B cell (primary cell): ENCODE results near the gene CDKAL1. TPM values are rescaled to one million over a fixed set of nuclear protein-coding genes. Genes with fewer than 3 reads are reported as not detected.

ENCODE experiments used
- ATAC-seq: fragments of 200-7000 bp; cut with Tn5 transposase; one replicate; pipeline ENCODE4 v1.10.0; 2021; ENCODE audit warnings: low read depth, mild to moderate bottlenecking, moderate number of reproducible peaks, moderate library complexity
- CTCF ChIA-PET: fragments of 350-600 bp; sonication (Branson Sonifier 250); formaldehyde crosslinking; loops from one replicate; lab custom pipeline; 2021; ENCODE audit warnings: antibody characterized with exemption, inconsistent platforms; lab: Charles Lee
- POLR2A ChIA-PET: fragments of 350-600 bp; sonication (Branson Sonifier 250); formaldehyde crosslinking; loops from one replicate; lab custom pipeline; 2021; ENCODE audit warnings: antibody characterized with exemption; lab: Charles Lee
- DNase-seq: peaks from one replicate; pipeline ENCODE4 v3.0.0; 2013
- H2AFZ ChIP-seq: 2 replicates; pipeline ENCODE4 v1.6.1; 2012; ENCODE audit warnings: mild to moderate bottlenecking, low read depth, low read length; ENCODE audit not compliant: insufficient read depth, poor library complexity, severe bottlenecking
- H3K27ac ChIP-seq, 2 donors: 1 replicate in 1 of 2; 2 replicates in 1 of 2; pipeline ENCODE4 v1.5.1; 2012 to 2013; ENCODE audit warnings: low read length in 2 of 2, mild to moderate bottlenecking in 2 of 2, moderate library complexity in 1 of 2
- H3K27me3 ChIP-seq, 4 experiments: fragments of 200-600 bp in 1 of 4; sonication (generic) in 1 of 4; replicated peaks in 1 of 4; 1 replicate in 2 of 4; 2 replicates in 2 of 4; pipeline versions ENCODE4 v1.6.1 to v1.7.0; 2013 to 2016; ENCODE audit warnings: low read length in 3 of 4, mild to moderate bottlenecking in 2 of 4, mixed read lengths in 1 of 4, moderate library complexity in 1 of 4; ENCODE audit not compliant: insufficient read depth in 4 of 4, control insufficient read depth in 3 of 4; ENCODE audit errors: control extremely low read depth in 1 of 4
- H3K36me3 ChIP-seq, 2 experiments: replicated peaks in 1 of 2; 1 replicate in 1 of 2; 2 replicates in 1 of 2; pipeline versions ENCODE4 v1.6.1 to v1.7.1; 2013; ENCODE audit warnings: low read length in 1 of 2; ENCODE audit not compliant: insufficient read depth in 2 of 2, control insufficient read depth in 1 of 2; ENCODE audit errors: control extremely low read depth in 1 of 2, extremely low read depth in 1 of 2
- H3K4me1 ChIP-seq, 2 donors: fragments of 200-600 bp in 1 of 2; sonication (generic) in 1 of 2; 1 replicate in 1 of 2; 2 replicates in 1 of 2; pipeline versions ENCODE4 v1.5.1 to v1.6.1; 2013 to 2017; ENCODE audit warnings: low read length in 2 of 2; ENCODE audit not compliant: control insufficient read depth in 2 of 2, insufficient read depth in 2 of 2
- H3K4me2 ChIP-seq: replicated peaks from 2 replicates; pipeline ENCODE3; 2012; ENCODE audit warnings: mild to moderate bottlenecking, low read depth, low read length; ENCODE audit not compliant: poor library complexity, severe bottlenecking
- H3K4me3 ChIP-seq, 5 experiments: fragments of 200-600 bp in 1 of 5; sonication (generic) in 1 of 5; 1 replicate in 3 of 5; 2 replicates in 2 of 5; pipeline versions ENCODE4 v1.5.1 to v1.7.0; 2011 to 2016; ENCODE audit warnings: low read length in 4 of 5, mild to moderate bottlenecking in 4 of 5, low read depth in 2 of 5, control low read depth in 1 of 5, moderate library complexity in 1 of 5; ENCODE audit not compliant: insufficient read depth in 1 of 5; ENCODE audit errors: control extremely low read depth in 1 of 5, extremely low read depth in 1 of 5
- H3K79me2 ChIP-seq: fragments of 200-600 bp; sonication (generic); one replicate; pipeline ENCODE4 v1.6.0; 2016; ENCODE audit warnings: low read length; ENCODE audit not compliant: control insufficient read depth, insufficient read depth
- H3K9ac ChIP-seq: fragments of 200-600 bp; sonication (generic); 2 replicates; pipeline ENCODE4 v1.6.1; 2017; ENCODE audit warnings: mild to moderate bottlenecking, low read length, moderate library complexity
- H3K9me3 ChIP-seq, 3 donors: one replicate each; pipeline versions ENCODE4 v1.6.1 to v1.7.1; 2013; ENCODE audit warnings: low read length in 2 of 3; ENCODE audit not compliant: control insufficient read depth in 2 of 3, insufficient read depth in 1 of 3; ENCODE audit errors: control extremely low read depth in 1 of 3
- H4K20me1 ChIP-seq: 2 replicates; pipeline ENCODE4 v1.6.0; 2012; ENCODE audit warnings: mild to moderate bottlenecking, low read length; ENCODE audit not compliant: insufficient read depth, control insufficient read depth, poor library complexity, severe bottlenecking
- H3K27ac Mint-ChIP-seq: one replicate; pipeline ENCODE4 v1.8.0; 2021; ENCODE audit warnings: mixed read lengths
- H3K27me3 Mint-ChIP-seq: one replicate; pipeline ENCODE4 v1.8.0; 2021; ENCODE audit warnings: mixed read lengths
- H3K4me1 Mint-ChIP-seq: one replicate; pipeline ENCODE4 v1.8.0; 2021; ENCODE audit warnings: mixed read lengths
- H3K4me3 Mint-ChIP-seq: one replicate; pipeline ENCODE4 v1.8.0; 2021; ENCODE audit warnings: mixed read lengths
- H3K9me3 Mint-ChIP-seq: one replicate; pipeline ENCODE4 v1.8.0; 2022; ENCODE audit warnings: mixed read lengths; ENCODE audit not compliant: insufficient read depth
- EZH2 ChIP-seq: IDR thresholded peaks from 2 replicates; pipeline ENCODE4 v1.6.1; 2012; ENCODE audit warnings: borderline replicate concordance, low read depth, mild to moderate bottlenecking, moderate library complexity, low read length; ENCODE audit not compliant: insufficient read depth, poor library complexity, severe bottlenecking
- WGBS: methylation state at CpG from one replicate; pipeline ENCODE4 v1.1.5; 2013; ENCODE audit warnings: missing lambda C conversion rate; ENCODE audit not compliant: insufficient coverage; 5-methylcytosine and 5-hydroxymethylcytosine counted together
- intact Hi-C: fragments of 100-400 bp; cut with micrococcal nuclease; formaldehyde crosslinking; loops from one replicate; pipeline ENCODE4 v1.10.0; 2022
- polyA plus RNA-seq: library from polyadenylated mRNA; depleted of rRNA; stranded (reverse); fragments of >200 nt; gene quantifications from 2 replicates; pipeline ENCODE4 v1.2.3, GENCODE V29; 2012
- total RNA-seq, 2 donors: library from RNA; stranded (reverse); fragments of 120-200 nt in 1 of 2; gene quantifications; 1 replicate in 1 of 2; 2 replicates in 1 of 2; pipeline versions ENCODE4 v1.2.3 to v1.2.4, GENCODE V29; 2013 to 2022
- TF ChIP-seq, protein P1 (sequence below): fragments of 200-600 bp; IDR thresholded peaks from one replicate; pipeline ENCODE4 v1.8.0; 2022; ENCODE audit warnings: antibody characterized with exemption, mild to moderate bottlenecking

CDKAL1 gene
- total and polyA plus RNA-seq, 2 donors (not counting 1 experiment from before 2014, with no cell fraction given): 6.1 to 33.3 TPM

DNA sequence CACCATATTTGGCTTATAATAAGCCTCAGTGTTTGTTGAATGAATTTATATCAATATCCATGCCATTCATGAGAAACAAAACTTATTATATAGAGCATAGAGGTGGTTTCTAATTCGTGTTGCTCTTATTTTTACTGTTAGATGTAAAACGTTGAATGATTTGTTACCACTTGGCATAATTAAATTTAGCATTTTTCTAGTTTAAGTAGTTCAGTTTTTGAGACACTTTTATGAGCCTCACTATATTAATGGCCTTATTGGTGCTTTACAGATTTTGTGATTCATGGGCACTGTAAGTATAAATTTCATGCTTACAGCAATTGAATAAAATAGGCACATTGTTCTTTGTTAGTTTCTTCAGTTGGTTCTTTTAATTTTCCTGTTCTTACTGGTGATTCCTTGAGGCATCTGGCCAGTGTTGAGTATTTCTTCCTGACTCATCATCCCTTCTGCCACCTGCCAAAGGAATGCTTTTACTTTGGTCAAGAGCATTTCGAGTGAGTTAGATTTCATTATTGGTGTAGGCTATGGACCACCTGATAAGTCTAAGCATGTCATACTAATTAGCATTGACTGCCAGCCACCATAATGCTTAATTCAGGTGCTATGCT, 34.8 kb downstream of the CDKAL1 start:
- Histone ChIP-seq H3K36me3 (peaks cover 0 to 3% of the 10 kb centered on the region in 2 experiments), H3K27me3 (no peaks in the 10 kb centered on the region), H3K4me3 (no peak overlapping the region), H3K9ac (no peak overlapping the region), H3K4me2 (no peak overlapping the region), H3K4me1 (peaks cover 4 to 5% of the 10 kb centered on the region in 2 donors), H3K9me3 (peaks cover 0 to 7% (median 0%) of the 10 kb centered on the region in 3 donors), H3K27ac (no peak overlapping the region), H3K79me2 (peaks cover 12% of the 10 kb centered on the region), H4K20me1 (peaks cover 15% of the 10 kb centered on the region), H2AFZ (no peak overlapping the region)
- peaks cover 3% of the 10 kb centered on the region for H3K4me1 Mint-ChIP-seq
- DNase-seq (no peak), ATAC-seq (no peak)
- H3K27me3 Mint-ChIP-seq: no peaks in the 10 kb centered on the region
- POLR2A ChIA-PET: no interaction called here
- WGBS: no CpG with 5 or more reads among the region's 3 CpGs
- H3K27ac Mint-ChIP-seq: no peak overlapping the region
- CTCF ChIA-PET: no interaction called here
- no peak overlapping the region for H3K4me3 Mint-ChIP-seq
- no peaks in the 10 kb centered on the region for H3K9me3 Mint-ChIP-seq
- intact Hi-C loops: no loop called here
- TF ChIP-seq, protein P1, sequence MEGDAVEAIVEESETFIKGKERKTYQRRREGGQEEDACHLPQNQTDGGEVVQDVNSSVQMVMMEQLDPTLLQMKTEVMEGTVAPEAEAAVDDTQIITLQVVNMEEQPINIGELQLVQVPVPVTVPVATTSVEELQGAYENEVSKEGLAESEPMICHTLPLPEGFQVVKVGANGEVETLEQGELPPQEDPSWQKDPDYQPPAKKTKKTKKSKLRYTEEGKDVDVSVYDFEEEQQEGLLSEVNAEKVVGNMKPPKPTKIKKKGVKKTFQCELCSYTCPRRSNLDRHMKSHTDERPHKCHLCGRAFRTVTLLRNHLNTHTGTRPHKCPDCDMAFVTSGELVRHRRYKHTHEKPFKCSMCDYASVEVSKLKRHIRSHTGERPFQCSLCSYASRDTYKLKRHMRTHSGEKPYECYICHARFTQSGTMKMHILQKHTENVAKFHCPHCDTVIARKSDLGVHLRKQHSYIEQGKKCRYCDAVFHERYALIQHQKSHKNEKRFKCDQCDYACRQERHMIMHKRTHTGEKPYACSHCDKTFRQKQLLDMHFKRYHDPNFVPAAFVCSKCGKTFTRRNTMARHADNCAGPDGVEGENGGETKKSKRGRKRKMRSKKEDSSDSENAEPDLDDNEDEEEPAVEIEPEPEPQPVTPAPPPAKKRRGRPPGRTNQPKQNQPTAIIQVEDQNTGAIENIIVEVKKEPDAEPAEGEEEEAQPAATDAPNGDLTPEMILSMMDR: no peak

DNA sequence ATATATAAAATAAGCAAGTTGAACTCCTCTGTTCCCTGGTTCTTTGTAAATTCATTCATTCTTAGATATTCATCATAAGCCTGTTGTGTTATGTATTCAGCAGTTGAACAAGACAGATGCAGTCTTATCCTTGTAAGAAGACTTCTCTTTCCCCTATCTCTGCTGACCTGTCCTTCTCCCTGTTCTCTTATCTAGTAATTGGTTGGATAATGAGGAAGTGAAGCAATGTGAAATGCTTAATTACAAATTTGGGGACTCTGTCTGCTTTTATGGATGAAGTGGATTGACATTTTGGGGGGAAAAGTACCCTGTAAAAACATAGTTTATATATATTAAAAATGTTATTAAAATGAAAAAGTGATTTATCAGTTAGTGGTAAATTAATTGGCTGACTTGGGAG, 37.0 kb downstream of the CDKAL1 start:
- Histone ChIP-seq H3K79me2 (peaks cover 6% of the 10 kb centered on the region), H3K9me3 (peaks cover 0 to 7% (median 0%) of the 10 kb centered on the region in 3 donors), H3K4me2 (no peak overlapping the region), H4K20me1 (peaks cover 9% of the 10 kb centered on the region), H2AFZ (no peak overlapping the region), H3K27me3 (no peaks in the 10 kb centered on the region), H3K4me3 (no peak overlapping the region), H3K9ac (no peak overlapping the region), H3K4me1 (no peaks in the 10 kb centered on the region), H3K36me3 (peaks cover 0 to 3% of the 10 kb centered on the region in 2 experiments), H3K27ac (no peak overlapping the region)
- no peak for DNase-seq
- intact Hi-C loops: no loop called here
- Mint-ChIP-seq H3K4me1 (no peaks in the 10 kb centered on the region), H3K9me3 (no peaks in the 10 kb centered on the region), H3K27me3 (no peaks in the 10 kb centered on the region), H3K27ac (no peak overlapping the region), H3K4me3 (no peak overlapping the region)
- TF ChIP-seq, protein P1: no peak
- TF ChIP-seq EZH2: no peak
- no peak for ATAC-seq
- CTCF ChIA-PET: interaction anchor here (0.5 kb wide), 1 partner anchor 8 kb away, joined by 3 read pairs; no protein-coding TSS in a partner anchor
- POLR2A ChIA-PET: no interaction called here
